Suppressor macrophage treated with lipopolysaccharide for 4 hours (primary cell): ENCODE measurements around the gene KDELR3.

Source experiments
- DNase-seq: peaks from one replicate; pipeline ENCODE4 v3.0.0-alpha.2; 2020

Gene KDELR3

GRCh38 chr22:38467904-38468442, at the start of gene KDELR3:
KDELR3 (plus strand) TSS chr22:38468096; CDS start chr22:38468234, 138 bp downstream.
- peak; percentile 77 for DNase-seq

GRCh38 chr22:38418589-38418988, 49.3 kb upstream of the KDELR3 start:
- no peak for DNase-seq

DNA sequence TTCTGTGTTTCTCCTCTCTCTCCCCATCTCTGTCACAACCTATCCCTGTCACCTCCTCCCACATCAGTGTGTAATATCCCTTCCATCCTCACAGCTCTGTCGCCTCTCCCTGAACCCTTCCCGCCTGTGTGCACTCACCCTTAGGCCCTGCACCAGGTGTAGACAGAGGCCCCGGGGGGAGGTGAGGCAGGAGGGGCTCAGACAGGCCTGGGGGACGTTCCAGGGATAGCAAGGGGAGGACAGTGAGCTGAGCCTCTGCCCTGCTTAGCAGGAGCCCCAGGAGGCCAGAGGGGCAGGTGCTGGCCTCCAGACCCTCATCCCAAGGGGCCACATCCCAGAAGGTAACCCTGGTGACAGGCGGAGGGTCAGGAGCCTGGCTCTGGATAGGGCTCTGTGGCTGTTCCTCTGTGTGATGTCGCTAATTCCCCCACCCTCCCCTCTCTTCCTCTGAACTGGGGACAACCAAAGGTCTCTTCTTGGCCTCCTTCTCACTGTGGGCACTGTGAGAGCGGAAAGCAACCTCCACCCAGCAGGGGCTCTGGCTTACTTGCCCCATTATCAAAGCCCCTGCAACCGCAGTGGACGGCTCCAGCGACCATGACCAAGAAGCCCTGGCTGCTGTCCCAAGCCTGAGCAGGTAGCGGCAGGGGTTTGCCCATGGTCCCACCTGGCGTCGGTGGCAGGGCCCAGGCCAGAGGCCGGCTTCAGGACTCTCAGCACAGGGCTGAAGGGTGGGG, 48.6 kb upstream of the KDELR3 start:
- DNase-seq, result no peak

- DNase-seq, result no peak
These were observed 48.1 kb upstream of the KDELR3 start for GRCh38 chr22:38419858-38420160.

- DNase-seq, result no peak
These were observed 47.2 kb upstream of the KDELR3 start for GRCh38 chr22:38420734-38421133.

DNA sequence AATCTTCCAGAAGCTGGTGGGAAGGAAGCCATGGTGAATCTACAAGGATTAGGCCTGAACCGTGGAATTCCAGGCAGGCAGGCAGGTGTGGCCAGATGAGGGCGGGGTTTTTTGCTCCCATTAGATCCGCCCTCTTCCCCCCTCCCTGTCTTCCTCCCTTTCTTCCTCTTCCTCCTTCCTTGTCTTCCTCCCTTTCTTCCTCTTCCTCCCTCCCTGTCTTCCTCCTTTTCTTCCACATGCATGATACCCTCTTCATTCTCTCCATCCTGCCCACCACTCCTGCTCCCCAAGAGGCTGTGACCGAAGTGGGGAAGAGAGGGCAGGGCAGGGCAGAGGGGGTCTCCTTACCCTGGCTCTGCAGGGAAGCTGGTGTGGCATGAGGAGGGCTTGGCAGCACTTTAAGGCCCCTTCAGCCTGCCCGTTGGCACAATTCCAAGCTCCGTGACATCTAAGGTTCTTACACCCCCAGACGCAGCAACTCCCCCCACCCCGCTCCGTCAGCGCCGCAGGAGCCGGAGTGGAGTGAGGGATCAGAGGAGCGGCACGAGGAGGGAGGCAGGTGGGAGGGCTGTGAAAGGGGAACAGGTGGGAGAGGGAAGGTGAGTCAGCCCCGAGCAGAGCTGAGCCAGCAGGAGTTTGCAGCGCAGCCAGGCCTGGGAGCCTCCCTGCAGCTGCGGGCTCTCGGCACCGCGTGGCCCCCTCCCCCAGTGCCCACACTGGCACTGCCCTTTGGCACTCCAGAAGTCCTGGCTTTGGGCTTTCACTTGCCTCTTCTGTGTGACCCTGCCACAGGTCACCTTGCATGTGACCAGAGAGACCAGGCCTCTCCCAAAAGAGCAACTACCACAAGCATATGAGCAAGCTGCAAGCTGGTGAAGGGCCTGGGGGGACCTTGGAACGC, 45.0 kb upstream of the KDELR3 start:
- DNase-seq, result no peak

GRCh38 chr22:38423512-38424503, 44.1 kb upstream of the KDELR3 start:
- no peak for DNase-seq

GRCh38 chr22:38424525-38425080, 43.3 kb upstream of the KDELR3 start:
- no peak for DNase-seq

DNA sequence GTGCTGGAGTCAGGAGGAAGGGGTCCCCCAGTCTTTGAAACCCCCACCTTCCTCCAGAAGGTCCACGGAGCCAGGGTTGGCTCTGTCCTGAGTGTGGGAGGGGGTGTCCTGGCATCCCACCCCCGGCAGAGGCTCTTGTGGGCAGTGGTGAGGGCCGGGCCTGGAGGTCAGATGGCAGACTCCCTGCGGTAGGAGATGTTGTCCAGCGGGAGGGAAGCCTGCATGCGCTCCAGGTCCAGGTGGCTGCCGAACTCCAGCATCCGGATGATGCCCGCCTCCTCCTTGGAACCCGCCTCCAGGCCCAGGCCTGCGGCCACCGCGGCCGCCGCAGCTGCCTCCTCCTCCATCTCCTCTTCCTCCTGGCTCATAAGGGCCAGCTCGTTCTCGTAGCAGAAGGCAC, 41.3 kb upstream of the KDELR3 start:
- DNase-seq, result no peak

- DNase-seq, result no peak
These were observed 40.4 kb upstream of the KDELR3 start for GRCh38 chr22:38427465-38427864.

DNA sequence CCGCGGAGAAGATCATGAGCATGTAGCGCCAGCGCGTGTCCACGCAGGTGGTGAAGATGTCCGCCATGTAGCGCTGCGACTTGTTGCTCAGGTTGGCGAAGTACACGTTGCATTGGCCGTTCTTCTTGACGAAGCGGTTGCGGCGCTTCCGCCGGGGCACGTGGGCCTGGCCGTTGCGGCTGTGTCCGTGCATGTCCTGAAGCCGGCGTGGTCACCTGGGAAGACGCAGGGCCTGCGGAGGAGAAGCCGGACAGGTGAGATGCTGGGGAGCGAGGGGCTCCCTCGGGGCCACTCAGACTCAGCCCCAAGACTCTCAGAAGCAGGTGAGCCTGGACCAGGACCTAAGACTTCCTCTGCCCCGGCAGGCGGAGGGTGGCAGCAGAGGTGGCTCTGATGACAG, 40.0 kb upstream of the KDELR3 start:
- DNase-seq, result no peak

DNA sequence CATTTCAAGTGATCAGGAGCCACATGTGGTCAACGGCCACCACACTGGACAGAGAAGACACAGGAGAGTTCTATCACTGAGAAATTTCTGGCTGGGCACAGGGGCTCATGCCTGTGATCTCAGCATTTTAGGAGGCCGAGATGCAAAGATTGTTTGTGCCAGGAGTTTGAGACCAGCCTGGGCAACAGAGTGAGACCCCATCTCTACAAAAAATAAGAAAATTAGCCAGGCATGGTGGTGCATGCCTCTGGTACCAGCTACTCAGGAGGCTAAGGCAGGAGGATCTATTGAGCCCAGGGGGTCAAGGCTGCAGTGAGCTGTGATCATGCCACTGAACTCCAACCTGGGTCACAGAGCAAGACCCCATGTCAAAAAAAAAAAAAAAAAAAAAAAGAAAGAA, 39.2 kb upstream of the KDELR3 start:
- DNase-seq, result no peak

DNA sequence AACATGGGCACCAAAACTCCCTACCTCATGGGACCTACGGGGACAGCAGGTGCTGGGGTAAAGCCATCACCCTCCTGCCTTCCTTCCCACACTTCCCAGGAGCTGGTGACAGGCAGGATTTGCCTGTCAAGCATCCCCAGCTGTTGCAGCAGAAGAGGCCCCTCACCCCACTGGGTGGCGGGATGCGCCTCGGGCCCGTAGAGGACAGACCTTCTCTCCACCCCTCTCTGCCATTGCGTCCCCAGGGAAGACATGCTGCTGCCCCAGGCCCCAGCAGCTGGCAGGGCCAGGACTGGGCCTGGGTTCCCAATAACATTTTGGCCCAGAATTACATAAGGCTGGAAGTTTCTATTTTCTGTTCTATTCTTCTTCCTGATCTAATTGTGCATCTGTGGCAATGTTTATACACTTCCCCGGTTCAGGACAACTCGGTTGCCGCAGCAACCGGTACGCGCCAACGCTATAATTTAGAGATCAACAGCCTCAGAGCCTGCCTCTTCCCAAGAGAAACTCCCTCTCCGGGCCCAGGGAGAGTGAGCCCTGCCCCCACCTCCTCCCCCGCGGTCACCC, 38.3 kb upstream of the KDELR3 start:
- DNase-seq, result no peak

DNA sequence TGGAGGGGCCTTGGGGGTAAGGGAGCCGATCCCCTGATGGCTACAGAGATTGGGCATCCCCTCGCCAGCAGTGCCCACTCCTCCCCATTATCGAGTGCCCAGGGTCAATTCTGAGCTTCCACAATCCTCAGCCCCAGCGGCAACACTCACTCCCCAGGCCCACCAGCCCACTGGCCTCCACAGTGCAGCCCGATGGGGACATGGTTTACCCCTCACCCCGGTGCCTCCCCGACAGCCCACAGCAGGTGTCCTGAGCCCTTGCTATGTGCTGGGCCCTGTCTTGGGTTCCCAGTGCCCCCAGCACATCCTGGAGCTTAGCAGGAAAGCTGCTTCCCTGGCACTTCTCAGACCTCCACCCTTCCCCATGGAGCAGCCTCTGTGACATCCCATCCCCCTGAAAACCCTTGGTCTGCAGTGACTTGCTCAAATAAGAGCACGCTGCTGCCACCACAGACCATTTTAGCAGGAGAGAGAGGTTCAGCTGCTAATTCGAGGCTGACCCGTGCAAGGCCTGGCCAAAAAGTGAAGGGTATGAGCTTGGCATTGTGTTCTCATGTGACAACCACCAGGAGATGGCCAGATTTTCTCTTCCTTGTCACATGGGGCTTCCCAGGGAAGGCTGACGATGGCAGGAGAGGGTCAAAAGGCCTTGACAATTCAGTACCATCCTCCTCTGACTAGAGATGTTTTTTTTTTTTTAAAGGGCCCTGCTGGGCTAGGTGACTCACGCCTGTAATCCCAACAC, 36.5 kb upstream of the KDELR3 start:
- no peak for DNase-seq

GRCh38 chr22:38432264-38432663, 35.6 kb upstream of the KDELR3 start:
- DNase-seq, result no peak

DNA sequence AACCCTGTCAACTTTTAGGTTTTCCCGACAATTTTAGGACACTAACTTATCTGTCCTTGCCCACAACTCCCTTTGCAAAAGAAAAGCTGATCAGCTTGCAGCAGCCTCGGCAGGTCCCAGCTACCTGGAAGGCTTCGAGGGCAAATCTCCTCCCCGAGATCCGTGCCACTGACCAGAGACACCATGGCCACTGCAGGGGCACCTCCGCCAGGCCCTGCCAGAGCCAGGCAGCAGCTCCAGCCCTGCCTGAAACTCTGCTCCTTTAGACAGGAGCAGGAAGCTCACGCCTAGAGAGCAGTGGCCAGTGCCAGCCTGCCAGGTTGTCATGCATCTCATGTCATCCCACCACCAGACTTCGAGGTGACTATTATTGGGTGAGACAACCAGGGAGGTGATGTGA, 34.0 kb upstream of the KDELR3 start:
- DNase-seq, result no peak

DNA sequence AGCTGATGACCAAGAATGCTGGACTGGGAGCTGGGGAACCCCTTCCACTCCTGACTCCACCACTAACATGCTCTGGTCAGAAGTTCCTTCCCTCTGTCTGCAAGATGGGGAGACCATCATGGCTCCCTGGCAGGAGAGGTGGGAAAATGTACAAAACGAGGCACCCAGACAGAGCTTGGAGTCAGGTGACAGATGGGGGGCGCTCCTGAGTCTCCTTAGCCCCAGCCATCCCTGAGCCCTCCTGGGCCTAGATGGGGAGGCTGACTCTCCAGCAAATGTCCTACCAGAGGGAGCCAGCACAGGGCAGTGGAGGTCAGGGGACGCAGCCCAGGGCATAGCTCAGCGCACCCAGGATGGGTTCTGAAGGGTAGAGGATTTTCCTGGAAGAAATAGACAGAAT, 32.9 kb upstream of the KDELR3 start:
- no peak for DNase-seq

GRCh38 chr22:38435965-38436364, 31.9 kb upstream of the KDELR3 start:
- no peak for DNase-seq

- DNase-seq, result no peak
These were observed 31.1 kb upstream of the KDELR3 start for GRCh38 chr22:38436629-38437395.

DNA sequence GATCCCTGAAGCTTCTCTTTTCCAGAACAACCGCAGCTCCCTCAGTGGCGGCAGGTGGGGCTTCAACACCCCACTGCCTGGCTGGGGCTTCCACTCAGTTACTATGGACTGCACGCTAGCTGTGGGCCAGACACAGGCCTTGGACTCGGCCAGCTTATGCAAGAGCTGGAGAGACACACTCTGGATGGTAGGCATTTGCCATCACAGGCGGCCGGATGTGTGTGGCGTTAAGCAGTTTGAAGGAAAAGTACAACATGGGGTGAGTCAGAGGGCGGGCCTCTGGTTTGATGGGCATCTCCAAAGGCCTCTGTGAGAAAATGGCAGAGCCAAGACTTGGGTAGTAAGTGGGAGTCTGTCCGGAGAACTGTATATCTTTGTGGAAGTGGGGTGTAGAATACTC, 30.5 kb upstream of the KDELR3 start:
- DNase-seq, result no peak
